HTERT RPE-1 (cell line): Measurements from ENCODE around the gene PAPLN.

ENCODE experiments used
- in situ Hi-C: fragments of 300-500 bp; cut with MboI; formaldehyde crosslinking; loops from 4 replicates; pipeline ENCODE4 v1.14.3; 2020; ENCODE audit warnings: low sequenced_read_pairs

Gene PAPLN

DNA sequence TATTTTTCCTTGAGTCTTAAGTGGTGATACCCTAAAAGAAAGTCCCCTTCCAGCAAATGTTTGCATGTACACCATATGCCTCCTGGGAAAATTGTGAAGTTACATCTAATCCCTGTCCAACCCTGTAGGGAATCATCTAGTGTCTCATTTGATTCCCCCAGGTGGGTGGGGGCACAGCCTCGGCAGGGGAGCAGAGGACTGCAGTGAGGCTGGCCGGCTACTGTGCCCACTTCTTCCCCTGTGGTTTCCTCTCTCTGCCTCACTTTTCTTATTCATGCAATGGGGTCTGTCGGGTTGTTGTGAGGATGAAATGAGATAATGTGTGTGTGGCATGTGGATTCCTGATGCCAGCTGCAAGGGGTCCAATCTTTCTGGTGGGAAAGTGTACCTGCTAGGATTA is 6.0 kb downstream of the PAPLN start:
- in situ Hi-C loops: no loop called here

DNA sequence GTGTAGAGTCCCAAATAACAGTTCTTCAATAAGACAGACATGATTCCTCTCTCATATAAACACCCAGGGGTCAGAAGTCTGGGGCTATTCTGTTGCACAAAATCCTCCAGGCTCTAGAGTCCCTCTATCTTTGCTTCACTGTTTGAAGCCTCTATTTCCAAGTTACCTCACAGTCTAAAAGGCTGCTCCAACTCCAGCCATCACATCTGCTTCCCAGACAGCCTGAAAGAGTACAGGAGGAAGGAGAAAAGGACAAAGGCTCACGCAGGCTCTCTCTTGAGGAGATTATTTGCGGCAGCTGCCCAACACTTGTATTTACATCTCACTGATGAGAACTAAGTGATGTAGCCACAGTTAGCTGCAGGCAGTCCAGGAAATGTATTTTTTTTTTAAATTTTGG is 6.4 kb downstream of the PAPLN start:
- in situ Hi-C loops: no loop called here

DNA sequence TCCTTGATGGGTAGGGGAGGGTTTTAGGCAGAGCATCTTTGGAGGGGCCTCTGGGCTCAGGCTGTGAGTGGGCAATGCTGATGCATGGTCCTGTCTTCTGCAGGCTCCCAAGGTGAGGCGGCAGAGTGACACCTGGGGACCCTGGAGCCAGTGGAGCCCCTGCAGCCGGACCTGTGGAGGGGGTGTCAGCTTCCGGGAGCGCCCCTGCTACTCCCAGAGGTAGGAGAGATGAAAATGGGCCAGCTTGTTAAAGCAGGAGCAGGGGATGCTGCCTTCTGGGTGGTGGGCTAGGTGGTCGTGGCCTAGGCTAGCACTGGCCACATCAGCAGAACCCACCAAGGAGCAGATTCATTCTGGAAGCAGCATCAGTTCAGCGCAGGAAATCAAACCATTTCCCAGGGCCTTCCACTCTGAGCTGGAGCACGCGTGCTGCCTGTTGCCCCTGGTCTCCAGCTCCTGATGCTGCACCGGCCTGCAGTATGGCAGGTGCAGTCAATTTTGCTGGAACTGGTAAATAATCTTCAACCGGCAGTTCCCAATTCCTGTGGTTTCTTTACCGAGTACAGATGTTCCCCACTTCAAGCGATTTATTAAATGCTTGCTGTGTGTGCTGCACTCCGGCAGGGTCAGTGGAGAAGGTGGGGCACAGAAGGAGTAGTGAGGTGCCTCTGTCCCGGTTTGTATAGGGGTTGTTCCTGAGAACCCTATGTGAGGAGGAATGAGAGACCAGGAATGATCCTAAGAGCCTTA is 7.4 kb downstream of the PAPLN start:
- in situ Hi-C loops: no loop called here

DNA sequence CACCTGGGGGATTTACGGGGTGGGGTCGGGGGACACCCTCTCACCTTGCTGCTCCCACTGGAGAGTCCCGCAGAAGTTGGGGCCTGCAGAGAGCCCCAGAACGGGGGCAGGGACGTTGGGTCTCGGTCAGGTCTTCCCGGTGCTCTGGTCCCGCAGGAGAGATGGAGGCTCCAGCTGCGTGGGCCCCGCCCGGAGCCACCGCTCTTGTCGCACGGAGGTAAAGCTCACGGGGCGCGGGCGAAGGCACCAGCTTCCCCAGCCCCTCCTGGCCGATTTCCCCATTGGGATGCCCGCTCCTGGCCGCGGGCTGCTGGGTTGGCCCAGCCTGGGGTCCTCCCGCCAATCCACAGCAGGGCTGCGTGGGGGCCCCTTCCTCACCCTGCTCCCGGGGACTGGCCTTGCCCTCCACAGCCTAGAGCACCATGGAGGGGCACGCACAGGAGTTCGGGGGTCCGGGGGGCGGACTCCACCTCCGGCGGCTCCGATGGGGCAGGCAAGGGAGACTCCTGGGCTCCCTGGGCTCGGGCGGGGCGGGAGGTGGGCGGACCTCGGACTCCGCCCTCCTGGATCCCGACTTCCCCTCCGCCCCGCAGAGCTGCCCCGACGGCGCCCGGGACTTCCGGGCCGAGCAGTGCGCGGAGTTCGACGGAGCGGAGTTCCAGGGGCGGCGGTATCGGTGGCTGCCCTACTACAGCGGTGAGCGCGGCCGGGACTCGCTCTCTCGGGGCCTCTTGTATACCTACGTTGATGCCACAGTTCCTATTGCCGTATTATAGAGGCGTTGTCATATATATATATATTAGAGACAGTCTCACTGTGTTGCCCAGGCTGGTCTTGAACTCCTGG is 8.4 kb downstream of the PAPLN start:
- in situ Hi-C loops: no loop called here

DNA sequence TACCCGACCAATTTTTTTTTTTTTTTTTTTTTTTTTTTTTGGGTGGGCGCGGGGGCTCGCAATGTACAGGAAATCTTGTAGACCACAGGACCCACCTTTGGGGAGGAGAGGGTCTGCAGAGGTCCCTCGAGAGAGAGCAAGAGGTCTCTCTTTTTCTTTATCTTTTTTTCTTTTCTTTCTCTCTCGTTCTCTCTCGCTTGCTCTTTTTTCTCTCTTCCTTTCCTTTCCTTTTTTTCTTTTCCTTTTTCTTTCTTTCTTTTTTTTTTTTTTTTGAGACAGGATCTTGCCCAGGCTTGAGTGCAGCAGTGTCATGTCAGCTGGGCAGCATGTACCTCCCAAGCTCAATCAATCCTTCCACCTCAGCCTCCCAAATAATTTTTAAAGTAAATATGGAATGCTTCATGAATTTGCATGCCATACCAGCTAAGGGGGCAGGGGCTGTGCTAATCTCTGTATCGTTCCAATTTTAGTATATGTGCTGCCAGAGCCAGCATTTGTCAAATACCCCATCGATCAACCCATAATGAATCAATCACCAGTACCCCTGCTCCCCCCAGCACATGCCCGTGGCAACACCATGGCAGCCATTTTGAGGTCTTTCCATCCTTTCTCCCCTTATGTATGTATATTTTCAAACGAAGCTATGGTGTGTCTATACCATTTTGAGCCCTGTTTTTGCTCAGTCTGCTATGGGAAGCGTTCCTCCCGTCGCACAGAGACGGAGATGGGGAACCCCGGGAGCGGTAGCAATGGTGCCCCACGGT is 9.3 kb downstream of the PAPLN start:
- in situ Hi-C loops: no loop called here

DNA sequence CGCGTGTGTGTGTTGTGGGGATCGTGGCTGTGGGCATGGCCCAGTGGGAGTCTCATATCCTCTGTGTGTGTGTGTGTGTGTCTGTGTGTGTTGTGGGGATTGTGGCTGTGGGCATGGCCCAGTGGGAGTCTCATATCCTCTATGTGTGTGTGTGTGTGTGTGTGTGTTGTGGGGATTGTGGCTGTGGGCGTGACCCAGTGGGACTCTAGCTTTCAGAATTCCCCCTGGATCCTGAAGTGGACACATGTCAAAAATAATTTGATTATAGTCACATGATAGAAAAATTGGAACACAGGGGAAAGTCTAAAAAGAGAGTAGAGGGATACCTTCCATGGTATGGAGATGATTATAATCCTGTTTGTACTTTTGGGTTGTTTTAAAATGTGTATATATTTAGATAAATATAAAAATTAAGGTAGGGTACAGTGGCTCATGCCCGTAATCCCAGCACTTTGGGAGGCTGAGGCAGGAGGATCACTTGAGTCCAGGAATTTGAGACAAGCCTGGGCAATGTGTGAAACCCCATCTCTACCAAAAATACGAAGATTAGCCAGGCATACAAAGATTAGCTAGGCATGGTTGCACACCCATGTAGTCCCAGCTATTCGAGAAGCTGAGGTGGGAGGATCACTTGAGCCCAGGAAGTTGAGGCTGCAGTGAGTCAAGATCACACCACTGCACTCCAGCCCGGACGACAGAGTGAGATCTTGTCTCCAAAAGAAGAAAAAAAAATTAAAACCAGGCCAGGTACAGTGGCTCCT is 11.0 kb downstream of the PAPLN start:
- in situ Hi-C loops: no loop called here

DNA sequence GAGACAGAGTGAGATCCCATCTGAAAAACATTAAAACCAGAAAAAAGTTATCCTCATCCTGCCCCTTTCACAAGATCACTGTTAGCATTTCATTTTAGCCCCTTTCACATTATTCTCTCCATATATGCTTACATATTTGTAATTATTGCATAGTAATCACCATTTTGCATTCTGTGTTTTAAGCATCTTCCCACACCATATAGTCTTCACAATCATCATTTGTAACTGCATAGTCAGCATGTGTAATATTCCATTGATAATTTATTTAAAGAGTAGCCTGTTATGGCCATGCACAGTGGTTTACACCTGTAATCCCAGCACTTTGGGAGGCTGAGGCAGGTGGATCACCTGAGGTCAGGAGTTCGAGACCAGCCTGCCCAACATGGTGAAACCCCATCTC is 11.8 kb downstream of the PAPLN start:
- in situ Hi-C loops: no loop called here

DNA sequence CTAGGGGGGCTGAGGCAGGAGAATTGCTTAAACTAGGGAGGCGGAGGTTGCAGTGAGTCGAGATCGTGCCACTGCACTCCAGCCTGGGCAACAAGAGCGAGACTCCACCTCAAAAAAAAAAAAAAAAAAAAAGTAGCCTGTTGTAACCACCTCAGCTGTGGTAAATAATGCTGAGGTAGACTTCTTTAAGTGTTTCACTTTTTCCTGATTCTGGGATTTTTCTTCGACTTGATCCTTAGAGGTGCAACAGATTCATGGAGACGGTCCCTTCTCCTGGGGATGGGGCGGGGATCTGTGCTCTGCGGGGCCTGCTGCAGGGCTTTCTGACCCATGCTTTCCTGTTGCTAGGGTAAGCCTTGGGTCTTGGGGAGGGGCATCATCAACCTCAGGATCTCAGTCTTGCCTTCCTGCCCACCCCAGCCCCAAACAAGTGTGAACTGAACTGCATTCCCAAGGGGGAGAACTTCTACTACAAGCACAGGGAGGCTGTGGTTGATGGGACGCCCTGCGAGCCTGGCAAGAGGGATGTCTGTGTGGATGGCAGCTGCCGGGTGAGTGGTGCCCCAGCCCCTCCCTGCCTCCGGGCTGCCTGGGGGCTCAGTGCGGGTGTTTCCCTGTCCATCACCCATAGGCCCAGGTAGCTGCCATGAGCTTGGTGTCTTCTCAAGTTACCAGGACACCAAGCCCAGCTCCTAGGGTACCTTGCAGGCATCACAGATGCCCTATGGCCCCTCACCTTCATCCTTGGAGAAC is 12.4 kb downstream of the PAPLN start:
- in situ Hi-C loops: no loop called here

DNA sequence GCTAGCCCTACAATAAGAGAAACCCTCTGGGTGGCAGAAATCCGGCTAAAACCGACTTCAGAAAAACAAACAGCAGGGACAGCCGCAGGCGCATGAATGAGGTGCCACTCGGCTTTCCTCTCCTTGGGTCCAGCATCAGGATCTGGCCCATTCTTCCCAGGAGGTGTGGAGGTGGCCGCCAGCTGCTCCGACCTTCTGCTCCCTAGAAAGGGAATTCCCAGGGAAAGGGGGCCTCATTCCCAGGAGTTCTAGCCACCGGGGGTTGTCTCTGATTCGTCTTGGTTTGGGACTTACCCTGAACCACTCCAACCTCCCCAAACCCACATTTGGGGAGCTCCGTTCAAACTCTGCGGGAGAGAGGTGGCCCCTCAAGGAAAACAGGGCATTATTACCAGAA is 13.0 kb downstream of the PAPLN start:
- in situ Hi-C loops: no loop called here

DNA sequence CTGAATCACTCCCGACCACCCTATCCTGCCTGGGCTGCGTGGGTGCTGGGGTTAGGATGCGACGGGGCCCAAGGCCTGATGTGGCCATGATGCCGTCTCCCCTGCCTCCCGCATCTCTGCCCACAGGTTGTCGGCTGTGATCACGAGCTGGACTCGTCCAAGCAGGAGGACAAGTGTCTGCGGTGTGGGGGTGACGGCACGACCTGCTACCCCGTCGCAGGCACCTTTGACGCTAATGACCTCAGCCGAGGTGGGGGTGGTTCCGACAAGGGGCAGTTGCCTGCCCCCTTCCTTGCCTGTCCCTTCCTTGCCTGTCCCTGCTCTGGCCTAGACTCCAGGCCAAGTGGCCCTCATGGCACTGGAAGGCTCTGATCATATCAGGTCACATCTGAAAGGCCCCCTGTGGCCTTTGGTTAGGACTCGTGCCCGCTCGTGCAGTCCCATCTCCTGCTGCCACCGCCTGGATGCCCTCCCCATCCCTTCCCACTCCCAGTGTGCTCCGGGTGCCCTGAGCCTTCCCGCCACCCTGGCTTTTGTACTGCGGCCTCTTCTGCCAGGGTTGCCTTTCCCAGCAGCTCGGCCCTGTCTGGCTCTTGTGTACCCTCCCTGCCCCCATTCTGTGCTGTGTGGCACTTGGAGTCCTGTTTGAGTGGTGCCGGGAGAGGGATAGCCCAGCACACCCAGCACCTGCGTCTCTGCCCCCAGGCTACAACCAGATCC is 13.6 kb downstream of the PAPLN start:
- in situ Hi-C loops: no loop called here

DNA sequence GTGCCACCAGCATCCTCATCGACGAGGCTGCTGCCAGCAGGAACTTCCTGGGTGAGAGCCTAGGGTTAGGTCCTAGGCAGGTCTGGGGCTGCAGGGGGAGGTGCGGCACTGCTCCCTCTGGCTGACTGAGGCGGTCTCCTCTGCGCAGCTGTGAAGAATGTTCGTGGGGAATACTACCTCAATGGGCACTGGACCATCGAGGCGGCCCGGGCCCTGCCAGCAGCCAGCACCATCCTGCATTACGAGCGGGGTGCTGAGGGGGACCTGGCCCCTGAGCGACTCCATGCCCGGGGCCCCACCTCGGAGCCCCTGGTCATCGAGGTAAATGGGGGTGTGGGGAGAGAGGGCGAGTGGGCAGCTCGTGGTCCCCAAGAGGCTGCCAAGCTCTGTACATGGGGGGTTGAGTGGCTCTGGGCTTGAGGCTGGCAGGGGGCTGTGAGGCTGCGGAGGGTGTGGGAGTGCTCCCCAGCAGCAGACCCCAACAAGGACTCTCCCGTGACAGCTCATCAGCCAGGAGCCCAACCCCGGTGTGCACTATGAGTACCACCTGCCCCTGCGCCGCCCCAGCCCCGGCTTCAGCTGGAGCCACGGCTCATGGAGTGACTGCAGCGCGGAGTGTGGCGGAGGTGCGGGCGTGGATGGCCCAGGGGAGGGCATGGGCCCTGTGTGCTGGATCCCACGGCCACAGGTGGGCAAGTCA is 14.4 kb downstream of the PAPLN start:
- in situ Hi-C loops: no loop called here

DNA sequence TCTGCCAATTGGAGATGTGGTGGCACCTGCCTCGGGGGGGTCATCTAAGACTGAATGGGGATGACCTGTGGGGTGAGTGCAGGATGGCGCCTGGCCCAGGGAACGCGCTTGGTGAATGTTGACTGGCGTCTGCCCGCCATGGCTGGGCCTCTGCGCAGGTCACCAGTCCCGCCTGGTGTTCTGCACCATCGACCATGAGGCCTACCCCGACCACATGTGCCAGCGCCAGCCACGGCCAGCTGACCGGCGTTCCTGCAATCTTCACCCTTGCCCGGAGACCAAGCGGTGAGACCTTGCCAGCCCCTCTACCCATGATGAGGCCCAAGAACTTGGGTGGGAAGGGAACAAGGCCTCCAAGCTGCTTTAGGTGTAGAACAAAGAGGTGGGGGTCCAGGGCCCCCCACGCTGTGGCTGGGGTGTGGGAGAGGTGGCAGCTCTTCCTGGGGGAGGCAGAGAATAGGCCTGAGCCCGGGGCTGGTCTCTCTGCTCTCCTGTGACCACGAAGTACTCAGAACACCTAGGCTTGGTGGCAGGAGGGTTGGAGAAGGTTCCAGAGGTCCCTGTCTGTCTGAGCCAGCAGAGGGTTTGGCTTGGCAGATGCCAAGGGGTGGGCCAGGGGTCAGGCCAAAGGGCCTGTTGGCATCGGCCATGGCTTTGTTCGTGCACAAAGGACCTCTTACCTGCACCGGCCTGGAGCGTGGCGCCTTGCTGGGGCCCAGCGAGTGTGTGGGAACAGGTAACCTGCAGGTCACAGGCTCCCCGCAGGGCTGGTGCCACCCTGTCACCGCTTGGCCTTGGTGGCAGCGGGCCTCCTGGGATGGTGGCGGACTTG is 15.4 kb downstream of the PAPLN start:
- in situ Hi-C loops: no loop called here

DNA sequence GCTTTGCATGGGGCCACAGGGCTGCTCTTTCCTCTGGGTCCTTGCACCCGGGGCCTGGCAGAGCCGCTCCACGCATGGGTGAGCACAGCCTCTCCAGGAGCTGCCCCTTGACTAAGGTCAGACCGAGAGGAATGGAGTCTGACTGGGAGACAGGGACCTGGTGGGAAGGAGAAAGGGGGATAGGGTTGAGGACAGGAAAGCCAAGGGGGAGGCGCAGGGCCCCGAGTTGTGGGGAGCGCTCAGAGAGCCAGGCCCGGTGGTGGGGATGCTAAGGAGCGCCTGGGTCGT is 16.0 kb downstream of the PAPLN start:
- in situ Hi-C loops: no loop called here

DNA sequence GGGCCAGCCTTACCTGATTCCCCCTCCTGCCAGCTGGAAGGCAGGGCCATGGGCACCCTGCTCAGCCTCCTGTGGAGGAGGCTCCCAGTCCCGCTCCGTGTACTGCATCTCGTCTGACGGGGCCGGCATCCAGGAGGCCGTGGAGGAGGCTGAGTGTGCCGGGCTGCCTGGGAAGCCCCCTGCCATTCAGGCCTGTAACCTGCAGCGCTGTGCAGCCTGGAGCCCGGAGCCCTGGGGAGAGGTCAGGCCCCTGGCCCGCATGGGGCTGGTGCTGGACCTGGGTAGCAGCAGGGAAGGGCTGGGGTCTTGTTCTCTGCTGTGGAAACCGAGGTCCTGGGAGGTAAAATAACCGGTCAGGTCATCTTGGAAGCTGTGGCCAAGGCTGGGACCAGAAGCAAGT is 16.4 kb downstream of the PAPLN start:
- in situ Hi-C loops: no loop called here

DNA sequence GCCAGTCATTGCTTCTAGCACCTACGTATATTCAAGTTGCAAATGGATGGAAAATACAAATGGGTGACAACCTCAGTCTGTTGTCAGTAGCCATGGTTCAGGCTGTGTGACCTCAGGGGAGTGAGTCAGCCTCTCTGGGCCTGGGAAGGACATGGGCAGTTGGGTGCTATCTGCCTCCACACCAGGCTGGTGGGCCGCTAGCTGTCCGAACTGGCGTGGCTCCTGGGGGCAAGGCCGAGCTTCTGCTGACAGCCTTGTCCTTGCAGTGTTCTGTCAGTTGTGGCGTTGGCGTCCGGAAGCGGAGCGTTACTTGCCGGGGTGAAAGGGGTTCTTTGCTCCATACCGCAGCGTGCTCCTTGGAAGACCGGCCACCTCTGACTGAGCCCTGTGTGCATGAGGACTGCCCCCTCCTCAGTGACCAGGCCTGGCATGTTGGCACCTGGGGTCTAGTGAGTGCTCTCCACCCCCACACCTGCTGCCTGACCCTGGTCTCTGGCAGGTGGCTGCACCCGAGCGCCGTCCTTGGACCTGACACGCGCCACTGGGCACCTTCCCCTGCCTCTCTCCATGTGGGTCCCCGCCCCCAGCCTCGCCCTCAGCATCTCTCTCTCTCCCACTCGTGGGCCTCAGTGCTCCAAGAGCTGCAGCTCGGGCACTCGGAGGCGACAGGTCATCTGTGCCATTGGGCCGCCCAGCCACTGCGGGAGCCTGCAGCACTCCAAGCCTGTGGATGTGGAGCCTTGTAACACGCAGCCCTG is 17.1 kb downstream of the PAPLN start:
- in situ Hi-C loops: no loop called here

DNA sequence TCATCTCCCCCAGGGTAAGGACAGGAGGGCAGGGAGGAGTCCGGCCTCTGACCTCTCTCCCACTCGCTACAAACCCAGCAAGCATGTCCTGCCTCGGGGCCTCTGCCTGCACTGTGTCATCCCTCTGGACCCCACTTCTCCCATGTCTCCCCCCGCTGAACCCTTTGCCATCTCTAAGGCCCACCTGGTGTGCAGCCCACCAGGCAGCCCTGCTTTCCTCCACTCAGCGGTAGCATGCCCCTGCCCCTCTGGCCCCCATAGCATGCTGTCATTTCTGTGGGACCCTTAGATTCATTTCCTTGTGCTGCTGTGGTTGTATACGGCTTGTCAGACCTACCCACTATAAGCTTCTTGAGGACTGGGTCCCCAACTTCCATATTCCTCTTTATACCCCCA is 17.7 kb downstream of the PAPLN start:
- in situ Hi-C loops: no loop called here

DNA sequence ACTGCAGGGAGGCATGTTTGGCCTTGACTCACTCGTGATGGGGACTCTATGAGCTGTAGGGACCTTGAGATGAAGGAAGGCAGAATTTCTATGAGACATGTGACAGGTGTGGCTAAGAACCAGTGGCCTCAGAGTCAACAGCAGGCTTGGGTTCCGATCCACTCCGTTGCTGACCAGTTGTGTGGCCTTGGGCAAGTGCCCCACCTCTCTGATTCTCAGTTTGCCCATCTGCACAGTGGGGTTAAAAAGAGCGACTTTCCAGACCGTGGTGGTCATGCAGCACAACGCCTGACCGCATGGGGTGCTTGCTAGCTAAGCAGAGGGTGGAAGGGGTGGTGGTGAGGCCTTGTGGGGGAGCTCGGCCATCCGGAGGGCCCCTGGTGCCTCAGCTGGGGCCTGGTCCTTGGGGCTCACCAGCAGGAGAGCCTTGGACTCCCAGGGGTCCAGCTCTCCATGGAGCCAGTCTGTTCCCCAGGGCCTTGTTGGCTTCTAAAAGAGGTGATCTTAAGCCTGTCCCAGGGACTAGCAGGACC is 18.5 kb downstream of the PAPLN start:
- in situ Hi-C loops: no loop called here
